ENCODE results near the gene SEPHS1. TPM values are rescaled to one million over a fixed set of nuclear protein-coding genes. Genes with fewer than 3 reads are reported as not detected.

Gene SEPHS1
- total RNA-seq, 1 donor from 2014 or later = 52.9 TPM

DNA sequence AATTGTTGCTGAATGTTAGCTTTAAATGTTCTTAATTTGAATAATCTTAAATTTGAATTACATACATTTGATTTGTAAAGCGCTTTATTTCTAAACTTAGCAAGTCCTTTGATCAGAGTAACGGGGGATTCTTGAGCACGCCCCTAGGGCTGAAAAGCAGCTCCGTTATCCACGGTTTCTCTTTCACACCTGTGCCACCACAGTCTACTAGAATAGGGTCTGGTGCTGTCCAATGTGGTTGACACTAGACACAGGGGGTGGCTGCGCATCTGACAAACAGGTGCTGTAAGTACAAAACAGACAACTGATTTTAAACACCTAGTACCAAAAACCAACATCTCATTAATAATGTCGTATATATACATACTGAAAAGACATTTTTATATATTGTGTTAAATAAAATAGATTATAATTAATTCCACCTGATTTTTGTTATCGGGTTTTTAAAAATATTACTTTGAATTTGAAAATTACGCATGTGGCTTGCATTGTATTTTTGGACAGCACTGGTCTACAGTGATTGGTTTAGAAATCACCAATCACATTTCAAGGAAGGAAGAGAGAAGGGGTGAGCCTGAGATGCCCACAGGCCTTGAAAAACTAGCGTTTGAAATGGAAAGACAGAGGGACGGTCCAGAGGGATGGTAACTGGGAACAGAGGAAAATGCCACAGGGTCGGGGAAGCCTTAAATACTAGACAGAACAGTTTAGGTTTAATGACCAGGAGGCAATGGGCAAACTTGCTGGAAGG is 7.3 kb downstream of the SEPHS1 start:
- no peaks in the 10 kb centered on the region for H3K27me3 Mint-ChIP-seq (ENCODE audit: low read depth)
- DNase-seq (ENCODE audit: low spot score) = no peak
- H3K9me3 Mint-ChIP-seq (ENCODE audit: low read depth) = no peaks in the 10 kb centered on the region
- H3K27ac Mint-ChIP-seq (ENCODE audit: unreplicated experiment) = no peak overlapping the region
- no peak overlapping the region for H3K4me3 Mint-ChIP-seq (ENCODE audit: unreplicated experiment)
- TF ChIP-seq, protein P1, sequence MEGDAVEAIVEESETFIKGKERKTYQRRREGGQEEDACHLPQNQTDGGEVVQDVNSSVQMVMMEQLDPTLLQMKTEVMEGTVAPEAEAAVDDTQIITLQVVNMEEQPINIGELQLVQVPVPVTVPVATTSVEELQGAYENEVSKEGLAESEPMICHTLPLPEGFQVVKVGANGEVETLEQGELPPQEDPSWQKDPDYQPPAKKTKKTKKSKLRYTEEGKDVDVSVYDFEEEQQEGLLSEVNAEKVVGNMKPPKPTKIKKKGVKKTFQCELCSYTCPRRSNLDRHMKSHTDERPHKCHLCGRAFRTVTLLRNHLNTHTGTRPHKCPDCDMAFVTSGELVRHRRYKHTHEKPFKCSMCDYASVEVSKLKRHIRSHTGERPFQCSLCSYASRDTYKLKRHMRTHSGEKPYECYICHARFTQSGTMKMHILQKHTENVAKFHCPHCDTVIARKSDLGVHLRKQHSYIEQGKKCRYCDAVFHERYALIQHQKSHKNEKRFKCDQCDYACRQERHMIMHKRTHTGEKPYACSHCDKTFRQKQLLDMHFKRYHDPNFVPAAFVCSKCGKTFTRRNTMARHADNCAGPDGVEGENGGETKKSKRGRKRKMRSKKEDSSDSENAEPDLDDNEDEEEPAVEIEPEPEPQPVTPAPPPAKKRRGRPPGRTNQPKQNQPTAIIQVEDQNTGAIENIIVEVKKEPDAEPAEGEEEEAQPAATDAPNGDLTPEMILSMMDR (IDR thresholded peaks at IDR 0.05) = no peak
- H3K4me1 Mint-ChIP-seq (ENCODE audit: low read depth) = peaks cover 22% of the 10 kb centered on the region
- H3K36me3 Mint-ChIP-seq (ENCODE audit: low read depth) = peaks cover 5% of the 10 kb centered on the region

DNA sequence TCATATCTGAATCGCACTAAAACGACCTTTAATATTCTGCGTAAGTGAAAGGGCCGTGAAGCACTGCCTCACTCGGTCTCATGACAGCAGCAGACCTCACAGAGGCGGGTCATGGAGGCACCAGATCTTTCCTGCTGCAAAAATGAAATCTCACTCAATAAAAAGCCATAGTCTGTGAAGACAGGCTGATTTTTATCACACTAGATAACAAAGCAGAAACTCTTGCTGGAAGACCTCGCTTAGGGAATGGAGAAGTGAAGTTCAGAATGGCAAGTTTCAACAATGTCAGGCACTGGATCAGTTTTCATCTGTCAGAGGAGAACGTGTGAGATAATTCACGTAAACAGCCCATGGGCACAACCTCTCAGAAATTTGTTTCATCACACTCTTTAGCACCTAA is 8.0 kb downstream of the SEPHS1 start:
- peaks cover 15% of the 10 kb centered on the region for H3K4me1 Mint-ChIP-seq (ENCODE audit: low read depth)
- no peak overlapping the region for H3K27ac Mint-ChIP-seq (ENCODE audit: unreplicated experiment)
- no peaks in the 10 kb centered on the region for H3K9me3 Mint-ChIP-seq (ENCODE audit: low read depth)
- TF ChIP-seq, protein P1 (IDR thresholded peaks at IDR 0.05) = no peak
- no peak overlapping the region for H3K4me3 Mint-ChIP-seq (ENCODE audit: unreplicated experiment)
- no peak for DNase-seq (ENCODE audit: low spot score)
- no peaks in the 10 kb centered on the region for H3K27me3 Mint-ChIP-seq (ENCODE audit: low read depth)
- peaks cover 5% of the 10 kb centered on the region for H3K36me3 Mint-ChIP-seq (ENCODE audit: low read depth)

DNA sequence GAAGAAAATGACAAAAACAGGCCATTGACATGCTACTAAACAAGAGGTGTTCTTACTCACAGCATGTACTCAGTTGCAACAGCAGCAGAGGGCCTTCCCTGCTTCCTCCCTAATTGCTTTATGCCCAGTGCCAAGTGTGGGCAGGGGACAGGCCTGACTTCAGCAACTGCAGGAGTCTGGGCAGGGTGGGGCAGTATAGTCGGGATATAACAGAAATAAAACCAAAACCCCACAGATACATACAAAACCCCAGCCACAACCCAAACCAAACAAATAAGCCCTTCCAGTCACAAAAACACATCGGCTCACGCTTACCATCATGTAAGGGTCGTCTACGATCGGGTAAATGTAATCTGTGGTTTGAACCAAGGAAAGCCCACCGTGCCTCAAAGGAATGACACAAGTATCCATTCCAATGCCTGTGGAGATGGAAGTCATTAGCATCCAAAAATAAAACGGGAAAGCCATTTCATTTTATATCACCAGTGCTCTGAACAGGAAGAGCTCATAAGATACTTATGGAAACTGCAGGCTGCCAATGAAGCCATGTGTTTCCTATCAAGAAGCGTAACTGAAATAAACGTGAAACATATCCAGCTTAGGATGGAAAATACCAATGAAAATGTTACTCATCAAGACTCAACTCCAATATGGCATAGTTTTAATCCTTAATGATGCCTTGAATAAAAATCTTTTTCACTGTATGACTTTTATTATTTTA is 9.5 kb downstream of the SEPHS1 start:
- Mint-ChIP-seq H3K4me3 (ENCODE audit: unreplicated experiment) (no peak overlapping the region), H3K27ac (ENCODE audit: unreplicated experiment) (no peak overlapping the region), H3K27me3 (ENCODE audit: low read depth) (no peaks in the 10 kb centered on the region), H3K4me1 (ENCODE audit: low read depth) (peaks cover 9% of the 10 kb centered on the region), H3K36me3 (ENCODE audit: low read depth) (peaks cover 8% of the 10 kb centered on the region), H3K9me3 (ENCODE audit: low read depth) (no peaks in the 10 kb centered on the region)
- TF ChIP-seq, protein P1 (IDR thresholded peaks at IDR 0.05) = no peak
- DNase-seq (ENCODE audit: low spot score) = no peak

DNA sequence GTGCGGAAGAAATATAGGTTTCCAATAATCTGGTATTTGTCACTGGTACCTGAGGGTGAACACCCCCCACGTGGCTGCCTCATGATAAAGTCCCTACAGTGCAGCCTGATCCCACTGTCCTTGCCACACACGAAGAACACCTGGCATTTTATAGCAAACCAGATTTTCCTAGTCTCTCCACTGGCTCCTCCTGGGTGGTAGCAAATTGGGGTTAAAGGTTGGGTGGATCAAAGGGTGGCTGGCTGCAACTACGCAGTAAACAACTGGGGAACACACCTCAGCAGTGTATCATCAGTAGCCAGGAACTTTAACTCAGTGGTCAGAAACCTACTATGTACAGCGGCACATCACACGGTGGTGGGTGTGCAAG is 10.3 kb downstream of the SEPHS1 start:
- peaks cover 9% of the 10 kb centered on the region for H3K36me3 Mint-ChIP-seq (ENCODE audit: low read depth)
- TF ChIP-seq, protein P1 (IDR thresholded peaks at IDR 0.05) = no peak
- H3K4me1 Mint-ChIP-seq (ENCODE audit: low read depth) = peaks cover 9% of the 10 kb centered on the region
- no peak overlapping the region for H3K4me3 Mint-ChIP-seq (ENCODE audit: unreplicated experiment)
- no peak for DNase-seq (ENCODE audit: low spot score)
- H3K27me3 Mint-ChIP-seq (ENCODE audit: low read depth) = no peaks in the 10 kb centered on the region
- no peaks in the 10 kb centered on the region for H3K9me3 Mint-ChIP-seq (ENCODE audit: low read depth)
- H3K27ac Mint-ChIP-seq (ENCODE audit: unreplicated experiment) = no peak overlapping the region

DNA sequence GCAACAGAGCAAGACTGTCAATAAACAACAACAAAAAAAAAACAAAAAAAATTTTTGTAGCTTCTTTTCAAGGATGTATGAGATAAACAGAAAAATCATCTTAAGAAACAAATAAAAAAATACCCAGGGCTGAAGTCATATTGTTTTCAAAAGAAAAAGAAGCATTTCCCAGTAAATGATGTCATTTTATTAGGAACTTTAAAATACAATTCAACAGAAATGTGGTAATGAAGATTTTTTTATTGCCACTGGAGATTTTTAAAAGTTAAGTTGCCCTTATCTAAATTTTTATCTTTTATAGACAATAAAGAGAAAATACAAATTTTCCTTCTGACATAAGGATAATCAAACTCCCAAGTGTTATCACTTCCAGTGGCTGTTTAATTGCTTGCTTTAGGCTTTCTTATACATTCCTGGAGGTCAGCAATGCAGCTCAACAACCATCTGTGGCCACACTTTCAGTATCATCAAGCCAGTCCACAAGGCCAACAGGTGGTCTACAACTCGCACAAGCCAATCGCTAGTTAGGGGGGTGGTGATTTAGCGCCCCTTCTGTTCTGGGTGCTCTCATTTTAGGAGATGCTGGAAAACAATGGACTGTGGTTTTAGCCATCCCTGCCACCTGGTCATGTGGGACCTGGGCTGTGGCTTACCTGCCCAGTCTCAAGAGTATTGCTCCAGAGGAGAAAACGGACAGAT is 10.8 kb downstream of the SEPHS1 start:
- DNase-seq (ENCODE audit: low spot score) = no peak
- H3K4me3 Mint-ChIP-seq (ENCODE audit: unreplicated experiment) = no peak overlapping the region
- H3K27me3 Mint-ChIP-seq (ENCODE audit: low read depth) = no peaks in the 10 kb centered on the region
- peaks cover 9% of the 10 kb centered on the region for H3K4me1 Mint-ChIP-seq (ENCODE audit: low read depth)
- TF ChIP-seq, protein P1 (IDR thresholded peaks at IDR 0.05) = no peak
- H3K27ac Mint-ChIP-seq (ENCODE audit: unreplicated experiment) = no peak overlapping the region
- H3K36me3 Mint-ChIP-seq (ENCODE audit: low read depth) = peaks cover 10% of the 10 kb centered on the region
- no peaks in the 10 kb centered on the region for H3K9me3 Mint-ChIP-seq (ENCODE audit: low read depth)
